K562 (cell line): ENCODE results near the gene C2CD4C. TPM values are rescaled to one million over a fixed set of nuclear protein-coding genes. Genes with fewer than 3 reads are reported as not detected.

Experiments used
- ATAC-seq: fragments of 200-7000 bp; cut with Tn5 transposase; 3 replicates; pipeline ENCODE4 v1.9.1; 2020; ENCODE audit warnings: moderate library complexity
- BruUV-seq: library from RNA; stranded (reverse); fragments of 400-500 nt; replicated peaks from 2 replicates; lab custom pipeline; 2021; lab: Mats Ljungman, UMichigan
- CTCF ChIA-PET: fragments of 300-600 bp; formaldehyde crosslinking; extraction: SDS; loops from one replicate; lab custom pipeline; 2021; ENCODE audit warnings: low intra/inter-chr PET ratio; lab: Yijun Ruan, JAX
- POLR2A ChIA-PET: fragments of 300-600, 350-650 bp; sonication (Branson Sonifier 250); formaldehyde crosslinking; extraction: SDS; loops from one replicate; lab custom pipeline; 2021; ENCODE audit warnings: antibody characterized with exemption, inconsistent platforms; lab: Yijun Ruan, JAX
- DNase-seq, 4 experiments: peaks; one replicate each; pipeline versions ENCODE4 v3.0.0 to v3.0.0-alpha.2; 2011 to 2018; ENCODE audit warnings: low spot score in 3 of 4, mixed read lengths in 3 of 4; ENCODE audit errors: extremely low read depth in 1 of 4
- FAIRE-seq: peaks from 2 replicates; lab custom pipeline; 2011; peaks lifted over from hg19 to GRCh38; lab: Jason Lieb, UNC
- H2AFZ ChIP-seq: 2 replicates; pipeline ENCODE4 v1.6.0; 2011; ENCODE audit warnings: low read depth, low read length, control low read depth, inconsistent platforms
- H3K27ac ChIP-seq: fragments of 200-600 bp; 3 replicates; pipeline ENCODE4 v1.8.0; 2011; ENCODE audit warnings: low read depth, mild to moderate bottlenecking, control low read depth, inconsistent platforms, low read length, moderate library complexity, mixed read lengths; ENCODE audit errors: extremely low read depth
- H3K27me3 ChIP-seq, 2 experiments: fragments of 300-600 bp in 1 of 2; 2 replicates in 1 of 2; 3 replicates in 1 of 2; pipeline versions ENCODE4 v1.6.0 to v1.8.0; 2011; ENCODE audit warnings: inconsistent platforms in 2 of 2, low read length in 2 of 2, mild to moderate bottlenecking in 1 of 2, mixed read lengths in 1 of 2, moderate library complexity in 1 of 2; ENCODE audit not compliant: control insufficient read depth in 2 of 2, insufficient read depth in 2 of 2
- H3K36me3 ChIP-seq: fragments of 300-600 bp; 3 replicates; pipeline ENCODE4 v1.8.0; 2011; ENCODE audit warnings: mild to moderate bottlenecking, low read length, inconsistent platforms; ENCODE audit not compliant: control insufficient read depth, insufficient read depth
- H3K4me1 ChIP-seq, 2 experiments: fragments of 200-600 bp in 1 of 2; replicated peaks in 1 of 2; 2 replicates in 1 of 2; 3 replicates in 1 of 2; pipeline versions ENCODE4 v1.5.1 to v1.8.0; 2011; ENCODE audit warnings: inconsistent platforms in 2 of 2, low read length in 2 of 2, mild to moderate bottlenecking in 1 of 2, mixed read lengths in 1 of 2, moderate library complexity in 1 of 2; ENCODE audit not compliant: control insufficient read depth in 2 of 2, insufficient read depth in 2 of 2
- H3K4me2 ChIP-seq: 2 replicates; pipeline ENCODE4 v1.6.1; 2011; ENCODE audit warnings: low read length, control low read depth, inconsistent platforms, mixed read lengths; ENCODE audit not compliant: insufficient read depth
- H3K4me3 ChIP-seq: fragments of 200-600 bp; sonication (generic), shearing (Covaris generic); 2 replicates; pipeline ENCODE4 v1.5.1; 2016; ENCODE audit warnings: control low read depth, inconsistent platforms
- H3K79me2 ChIP-seq: fragments of 200-600 bp; 3 replicates; pipeline ENCODE4 v1.8.0; 2011; ENCODE audit warnings: low read length, inconsistent platforms; ENCODE audit not compliant: control insufficient read depth, insufficient read depth
- H3K9ac ChIP-seq, 2 experiments: 2 replicates each; pipeline versions ENCODE4 v1.6.0 to v1.6.1; 2011; ENCODE audit warnings: low read depth in 2 of 2, low read length in 2 of 2, control low read depth in 1 of 2, inconsistent platforms in 1 of 2, mild to moderate bottlenecking in 1 of 2, mixed read lengths in 1 of 2; ENCODE audit not compliant: insufficient read depth in 1 of 2
- H3K9me1 ChIP-seq: one replicate; pipeline ENCODE4 v1.6.0; 2011; ENCODE audit warnings: inconsistent platforms, mild to moderate bottlenecking, low read length, moderate library complexity; ENCODE audit not compliant: control insufficient read depth, insufficient read depth
- H3K9me3 ChIP-seq: replicated peaks from 2 replicates; pipeline ENCODE4 v1.5.1; 2011; ENCODE audit warnings: low read depth, low read length, inconsistent platforms; ENCODE audit not compliant: control insufficient read depth, insufficient read depth
- H4K20me1 ChIP-seq: replicated peaks from 2 replicates; pipeline ENCODE4 v1.6.1; 2011; ENCODE audit warnings: low read length, inconsistent platforms, mixed read lengths; ENCODE audit not compliant: control insufficient read depth, insufficient read depth
- KLF10 ChIP-seq: fragments of 250-450 bp; sonication (Bioruptor Pico); IDR thresholded peaks from 2 replicates; pipeline ENCODE4 v1.6.1; 2021; ENCODE audit warnings: matching md5 sums
- MYNN ChIP-seq, 2 experiments: sonication (generic); formaldehyde crosslinking in 1 of 2; IDR thresholded peaks; 2 replicates each; pipeline versions ENCODE4 v1.5.0 to v1.6.1; 2016 to 2020; ENCODE audit warnings: antibody characterized with exemption in 1 of 2, missing genetic modification reagents in 1 of 2
- NR3C1 ChIP-seq: sonication (generic); formaldehyde crosslinking; IDR thresholded peaks from 2 replicates; pipeline ENCODE4 v1.8.1; 2022; ENCODE audit warnings: missing genetic modification reagents
- YBX1 ChIP-seq: fragments of 450-650 bp; IDR thresholded peaks from 2 replicates; pipeline ENCODE4 v1.7.1; 2016; ENCODE audit warnings: mild to moderate bottlenecking
- ZC3H11A ChIP-seq: IDR thresholded peaks from 2 replicates; pipeline ENCODE4 v1.6.1; 2012; ENCODE audit warnings: low read depth, low read length, improper control_type of control experiment
- ZNF318 ChIP-seq, 2 experiments: fragments of 450-650 bp; IDR thresholded peaks; 2 replicates each; pipeline ENCODE4 v1.6.1; 2016; ENCODE audit warnings: mild to moderate bottlenecking in 2 of 2, borderline replicate concordance in 1 of 2, low read depth in 1 of 2, moderate library complexity in 1 of 2
- WGBS: fragments of 100-300 bp; shearing (Covaris generic); methylation state at CpG from one replicate; pipeline ENCODE4 v1.1.6; 2016; ENCODE audit warnings: low coverage, mixed read lengths; ENCODE audit not compliant: insufficient coverage; ENCODE audit errors: missing lambda C conversion rate; 5-methylcytosine and 5-hydroxymethylcytosine counted together
- in situ Hi-C: fragments of 300-500 bp; cut with MboI; formaldehyde crosslinking; loops from 4 replicates; pipeline ENCODE4 v1.15.0; 2018; ENCODE audit warnings: inconsistent platforms, mixed read lengths
- intact Hi-C: fragments of 100-400 bp; cut with micrococcal nuclease; formaldehyde crosslinking; loops from 2 replicates; pipeline ENCODE4 v1.14.2; 2022
- polyA plus RNA-seq, 8 experiments: library from polyadenylated mRNA; depleted of rRNA in 4 of 8; stranded (reverse) in 5 of 8; unstranded in 3 of 8; fragments of >200 nt; fragmentation: Nextera tagmentation in 2 of 8; fragmentation: Illumina TruSeq in 1 of 8; extraction: Ambion mirVana in 2 of 8; extraction: Trizol in 1 of 8; gene quantifications; 2 replicates each; pipeline versions ENCODE4 v1.2.1 to v1.2.3, GENCODE V29; 2011 to 2014; ENCODE audit warnings: inconsistent platforms in 1 of 8, missing spikeins in 1 of 8
- total RNA-seq, 7 experiments: library from RNA; depleted of rRNA in 6 of 7; stranded (reverse); fragments of >200 nt in 6 of 7; fragmentation: Illumina TruSeq in 2 of 7; extraction: Trizol in 2 of 7; gene quantifications; 2 replicates each; pipeline versions ENCODE4 v1.2.1 to v1.2.3, GENCODE V29; 2011 to 2021; ENCODE audit warnings: low replicate concordance in 1 of 7
- TF ChIP-seq, protein P1 (sequence below): fragments of 250-450 bp; sonication (Bioruptor Pico); IDR thresholded peaks from 2 replicates; pipeline ENCODE4 v1.5.0; 2021; ENCODE audit warnings: mild to moderate bottlenecking, moderate library complexity
- TF ChIP-seq, protein P2 (sequence below): fragments of 450-650 bp; IDR thresholded peaks from 2 replicates; pipeline ENCODE4 v1.6.1; 2017; ENCODE audit warnings: antibody characterized with exemption

C2CD4C gene
- total and polyA plus RNA-seq, 9 of the 15 experiments (the other 6 are each of a cell fraction or from before 2014, with no cell fraction given) = 0.01 to 0.07 TPM; not detected in 7

- FAIRE-seq (no peak), ATAC-seq (no peak), DNase-seq (no peak)
- Histone ChIP-seq H4K20me1 (no peaks in the 10 kb centered on the region), H3K27me3 (peaks cover 28 to 52% of the 10 kb centered on the region in 2 experiments), H3K4me1 (peaks cover 0 to 16% of the 10 kb centered on the region in 2 experiments; a peak in 2 of 5 replicates), H2AFZ (no peak overlapping the region), H3K4me3 (no peak overlapping the region), H3K4me2 (no peak overlapping the region), H3K36me3 (no peaks in the 10 kb centered on the region), H3K9me3 (no peaks in the 10 kb centered on the region), H3K9ac (no peak overlapping the region), H3K9me1 (no peaks in the 10 kb centered on the region), H3K27ac (no peak overlapping the region), H3K79me2 (no peaks in the 10 kb centered on the region)
- BruUV-seq = no TSS peak
- 15% methylated on average over 15 of the region's 17 CpGs for WGBS
- intact Hi-C loops = no loop called here
- POLR2A ChIA-PET = no interaction called here
- in situ Hi-C loops = no loop called here
- CTCF ChIA-PET = no interaction called here
- TF ChIP-seq ZC3H11A (no peak), NR3C1 (CRISPR knock-in tag) (no peak), ZNF318 (IDR thresholded peaks at IDR 0.05; ENCODE audit: borderline replicate concordance in 1 of 2, low read depth in 1 of 2) (no peak), KLF10 (no peak), MYNN (IDR thresholded peaks at IDR 0.05) (no peak), MYNN (CRISPR knock-in tag; IDR thresholded peaks at IDR 0.05) (no peak), YBX1 (no peak)
- TF ChIP-seq, protein P1, sequence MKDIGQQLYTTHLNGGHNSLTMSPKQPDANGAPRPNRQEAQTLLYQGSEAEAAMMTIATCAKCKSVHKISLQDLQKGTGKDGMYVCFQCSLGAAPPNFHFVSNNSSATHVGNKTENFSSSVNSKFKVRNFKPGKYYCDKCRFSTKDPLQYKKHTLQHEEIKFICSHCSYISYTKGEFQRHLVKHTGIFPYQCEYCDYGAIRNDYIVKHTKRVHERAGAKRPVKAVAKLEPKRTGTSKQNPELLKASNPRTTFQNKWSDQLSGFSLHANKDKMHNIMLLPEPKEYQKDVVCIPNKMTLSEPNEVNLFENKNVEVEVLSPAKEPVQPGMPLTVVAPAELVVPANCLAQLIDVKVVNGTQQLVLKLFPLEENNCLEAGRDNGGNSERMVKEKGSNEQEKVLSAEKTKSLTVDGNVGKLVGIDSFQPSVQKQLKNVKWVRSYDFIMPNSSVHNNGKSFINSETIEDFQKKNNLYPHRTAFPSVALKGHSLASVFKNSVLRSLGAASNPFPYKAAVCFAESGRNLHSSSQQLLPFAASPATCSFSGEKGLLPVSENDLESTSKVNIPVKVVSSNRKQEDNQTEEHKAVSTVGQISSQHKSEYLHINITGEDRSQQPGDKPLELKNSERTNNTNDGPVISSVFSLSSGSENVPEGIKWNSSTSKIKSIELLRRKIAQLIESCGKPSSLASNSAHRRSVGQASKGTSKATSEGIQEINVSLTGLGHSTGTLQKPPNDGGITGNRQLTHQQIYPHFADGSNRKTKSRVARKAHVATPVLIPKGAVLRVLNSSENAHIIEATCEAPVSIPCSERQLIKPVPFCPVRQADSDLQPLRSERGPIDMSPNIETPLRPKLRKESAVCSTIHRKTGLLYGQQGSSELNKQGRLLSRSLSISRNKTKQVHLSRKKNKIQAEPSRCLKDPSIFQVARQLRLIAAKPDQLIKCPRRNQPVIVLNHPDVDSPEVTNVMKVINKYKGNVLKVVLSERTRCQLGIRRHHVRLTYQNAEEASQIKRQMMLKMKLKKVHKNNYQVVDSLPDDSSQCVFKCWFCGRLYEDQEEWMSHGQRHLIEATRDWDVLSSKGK (CRISPR knock-in tag) = no peak
- TF ChIP-seq, protein P2, sequence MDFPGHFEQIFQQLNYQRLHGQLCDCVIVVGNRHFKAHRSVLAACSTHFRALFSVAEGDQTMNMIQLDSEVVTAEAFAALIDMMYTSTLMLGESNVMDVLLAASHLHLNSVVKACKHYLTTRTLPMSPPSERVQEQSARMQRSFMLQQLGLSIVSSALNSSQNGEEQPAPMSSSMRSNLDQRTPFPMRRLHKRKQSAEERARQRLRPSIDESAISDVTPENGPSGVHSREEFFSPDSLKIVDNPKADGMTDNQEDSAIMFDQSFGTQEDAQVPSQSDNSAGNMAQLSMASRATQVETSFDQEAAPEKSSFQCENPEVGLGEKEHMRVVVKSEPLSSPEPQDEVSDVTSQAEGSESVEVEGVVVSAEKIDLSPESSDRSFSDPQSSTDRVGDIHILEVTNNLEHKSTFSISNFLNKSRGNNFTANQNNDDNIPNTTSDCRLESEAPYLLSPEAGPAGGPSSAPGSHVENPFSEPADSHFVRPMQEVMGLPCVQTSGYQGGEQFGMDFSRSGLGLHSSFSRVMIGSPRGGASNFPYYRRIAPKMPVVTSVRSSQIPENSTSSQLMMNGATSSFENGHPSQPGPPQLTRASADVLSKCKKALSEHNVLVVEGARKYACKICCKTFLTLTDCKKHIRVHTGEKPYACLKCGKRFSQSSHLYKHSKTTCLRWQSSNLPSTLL = no peak
Observed at GRCh38 chr19:388691-389090, 20.3 kb downstream of the C2CD4C start.
